Stomach (tissue), 4 donors: ENCODE data around the gene USH1G.

Source experiments
- EP300 ChIP-seq: sonication (generic); formaldehyde crosslinking; IDR thresholded peaks from one replicate; pipeline ENCODE4 v1.6.1; 2017; ENCODE audit warnings: antibody characterized with exemption
- POLR2AphosphoS5 ChIP-seq, 3 donors: sonication (generic); formaldehyde crosslinking; IDR thresholded peaks; one replicate each; pipeline ENCODE4 v1.6.1; 2016; ENCODE audit warnings: antibody characterized with exemption in 3 of 3
- TF ChIP-seq, protein P1 (sequence below), 7 experiments: fragments of 450-650 bp in 4 of 7; fragments of 200-600 bp in 3 of 7; sonication (generic) in 3 of 7; IDR thresholded peaks; one replicate each; pipeline ENCODE4 v1.5.1; 2016 to 2019; ENCODE audit warnings: antibody characterized with exemption in 7 of 7, control low read depth in 2 of 7, mild to moderate bottlenecking in 1 of 7

DNA sequence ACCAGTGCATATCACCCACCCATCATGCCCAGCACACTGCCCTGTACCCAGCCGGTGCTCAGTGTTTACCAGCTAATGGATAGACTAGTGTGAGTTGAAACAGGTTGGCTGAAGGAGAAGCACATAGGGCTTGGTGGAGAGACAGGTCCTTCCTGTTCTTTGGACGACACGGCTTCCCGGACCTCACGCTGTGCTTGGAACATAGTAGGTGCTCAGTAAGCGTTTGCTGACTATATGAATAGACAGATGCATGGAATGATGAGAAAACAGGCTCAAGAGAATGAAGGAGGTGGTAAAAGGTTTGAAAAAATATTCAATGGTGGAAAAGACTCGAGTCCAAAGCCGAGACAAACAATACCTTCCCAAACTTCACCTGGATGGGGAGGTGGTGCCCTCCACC, 22.8 kb downstream of the USH1G start:
- TF ChIP-seq, protein P1, sequence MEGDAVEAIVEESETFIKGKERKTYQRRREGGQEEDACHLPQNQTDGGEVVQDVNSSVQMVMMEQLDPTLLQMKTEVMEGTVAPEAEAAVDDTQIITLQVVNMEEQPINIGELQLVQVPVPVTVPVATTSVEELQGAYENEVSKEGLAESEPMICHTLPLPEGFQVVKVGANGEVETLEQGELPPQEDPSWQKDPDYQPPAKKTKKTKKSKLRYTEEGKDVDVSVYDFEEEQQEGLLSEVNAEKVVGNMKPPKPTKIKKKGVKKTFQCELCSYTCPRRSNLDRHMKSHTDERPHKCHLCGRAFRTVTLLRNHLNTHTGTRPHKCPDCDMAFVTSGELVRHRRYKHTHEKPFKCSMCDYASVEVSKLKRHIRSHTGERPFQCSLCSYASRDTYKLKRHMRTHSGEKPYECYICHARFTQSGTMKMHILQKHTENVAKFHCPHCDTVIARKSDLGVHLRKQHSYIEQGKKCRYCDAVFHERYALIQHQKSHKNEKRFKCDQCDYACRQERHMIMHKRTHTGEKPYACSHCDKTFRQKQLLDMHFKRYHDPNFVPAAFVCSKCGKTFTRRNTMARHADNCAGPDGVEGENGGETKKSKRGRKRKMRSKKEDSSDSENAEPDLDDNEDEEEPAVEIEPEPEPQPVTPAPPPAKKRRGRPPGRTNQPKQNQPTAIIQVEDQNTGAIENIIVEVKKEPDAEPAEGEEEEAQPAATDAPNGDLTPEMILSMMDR (IDR thresholded peaks at IDR 0.05), result no peak
- TF ChIP-seq EP300 (no peak), POLR2AphosphoS5 (IDR thresholded peaks at IDR 0.05) (no peak)
